ENCODE data around the gene FOXP1. TPM values are rescaled to one million over a fixed set of nuclear protein-coding genes. Genes with fewer than 3 reads are reported as not detected.

Gene FOXP1
- total and polyA plus RNA-seq, 3 experiments from 2014 or later = 142 to 185 (median 147) TPM

- Histone ChIP-seq H3K4me3 (ENCODE audit: low read length) (no peak overlapping the region), H3K36me3 (ENCODE audit: insufficient read depth, low read length) (peaks cover 11% of the 10 kb centered on the region), H3K27me3 (ENCODE audit: insufficient read depth, low read length, poor library complexity, severe bottlenecking) (no peaks in the 10 kb centered on the region), H3K27ac (ENCODE audit: low read depth, low read length) (no peak overlapping the region), H3K4me1 (ENCODE audit: insufficient read depth, low read length) (no peaks in the 10 kb centered on the region), H3K9me3 (ENCODE audit: low read length) (no peaks in the 10 kb centered on the region)
- Mint-ChIP-seq H3K27ac (peak overlapping the region in 1 of 8 donors; percentile 66), H3K36me3 (peaks cover 13 to 50% (median 24%) of the 10 kb centered on the region in 3 donors), H3K4me3 (no peak overlapping the region), H3K9me3 (no peaks in the 10 kb centered on the region), H3K4me1 (peaks cover 15 to 58% (median 39%) of the 10 kb centered on the region in 3 donors), H3K27me3 (no peaks in the 10 kb centered on the region)
- CTCF ChIA-PET = no interaction called here
- DNase-seq = no peak
- POLR2A ChIA-PET = no interaction called here
Measured at GRCh38 chr3:71195492-71195891, 388.0 kb downstream of the FOXP1 start.

GRCh38 chr3:71194785-71195184, 388.7 kb downstream of the FOXP1 start:
- Histone ChIP-seq H3K9me3 (ENCODE audit: low read length) (no peaks in the 10 kb centered on the region), H3K36me3 (ENCODE audit: insufficient read depth, low read length) (peaks cover 11% of the 10 kb centered on the region), H3K4me3 (ENCODE audit: low read length) (no peak overlapping the region), H3K27me3 (ENCODE audit: insufficient read depth, low read length, poor library complexity, severe bottlenecking) (no peaks in the 10 kb centered on the region), H3K4me1 (ENCODE audit: insufficient read depth, low read length) (no peaks in the 10 kb centered on the region), H3K27ac (ENCODE audit: low read depth, low read length) (no peak overlapping the region)
- no peaks in the 10 kb centered on the region for H3K9me3 Mint-ChIP-seq
- H3K4me3 Mint-ChIP-seq = no peak overlapping the region
- H3K27me3 Mint-ChIP-seq = no peaks in the 10 kb centered on the region
- DNase-seq = no peak
- peaks cover 13 to 52% (median 27%) of the 10 kb centered on the region in 3 donors for H3K36me3 Mint-ChIP-seq
- H3K4me1 Mint-ChIP-seq = peaks cover 18 to 59% (median 40%) of the 10 kb centered on the region in 3 donors
- ChIA-PET CTCF (interaction anchor here (0.7 kb wide), 1 partner anchor 21 kb away, joined by 3 read pairs; no protein-coding TSS in a partner anchor), POLR2A (interaction anchor here (0.5 kb wide), 1 partner anchor 10 kb away, joined by 3 read pairs; no protein-coding TSS in a partner anchor)
- no peak overlapping the region for H3K27ac Mint-ChIP-seq

- Mint-ChIP-seq H3K4me1 (peaks cover 20 to 75% (median 51%) of the 10 kb centered on the region in 3 donors), H3K4me3 (no peak overlapping the region), H3K36me3 (peaks cover 6 to 49% (median 25%) of the 10 kb centered on the region in 3 donors), H3K27me3 (no peaks in the 10 kb centered on the region), H3K9me3 (no peaks in the 10 kb centered on the region), H3K27ac (peak overlapping the region in 4 of 8 donors; percentile 6 to 63 (median 28))
- ChIA-PET CTCF (no interaction called here), POLR2A (no interaction called here)
- Histone ChIP-seq H3K4me1 (ENCODE audit: insufficient read depth, low read length) (no peaks in the 10 kb centered on the region), H3K9me3 (ENCODE audit: low read length) (no peaks in the 10 kb centered on the region), H3K36me3 (ENCODE audit: insufficient read depth, low read length) (no peaks in the 10 kb centered on the region), H3K4me3 (ENCODE audit: low read length) (no peak overlapping the region), H3K27ac (ENCODE audit: low read depth, low read length) (no peak overlapping the region), H3K27me3 (ENCODE audit: insufficient read depth, low read length, poor library complexity, severe bottlenecking) (no peaks in the 10 kb centered on the region)
- DNase-seq = no peak
Measured at GRCh38 chr3:71191031-71191482, 392.5 kb downstream of the FOXP1 start.

GRCh38 chr3:71189480-71189879, 394.0 kb downstream of the FOXP1 start:
- Histone ChIP-seq H3K27ac (ENCODE audit: low read depth, low read length) (no peak overlapping the region), H3K4me3 (ENCODE audit: low read length) (no peak overlapping the region), H3K9me3 (ENCODE audit: low read length) (no peaks in the 10 kb centered on the region), H3K27me3 (ENCODE audit: insufficient read depth, low read length, poor library complexity, severe bottlenecking) (no peaks in the 10 kb centered on the region), H3K4me1 (ENCODE audit: insufficient read depth, low read length) (no peaks in the 10 kb centered on the region), H3K36me3 (ENCODE audit: insufficient read depth, low read length) (no peaks in the 10 kb centered on the region)
- H3K27me3 Mint-ChIP-seq = no peaks in the 10 kb centered on the region
- H3K36me3 Mint-ChIP-seq = peaks cover 0 to 46% (median 21%) of the 10 kb centered on the region in 3 donors
- DNase-seq = no peak
- no peaks in the 10 kb centered on the region for H3K9me3 Mint-ChIP-seq
- H3K4me3 Mint-ChIP-seq = no peak overlapping the region
- peaks cover 17 to 76% (median 43%) of the 10 kb centered on the region in 3 donors for H3K4me1 Mint-ChIP-seq
- ChIA-PET POLR2A (no interaction called here), CTCF (no interaction called here)
- H3K27ac Mint-ChIP-seq = peak overlapping the region in 2 of 8 donors; percentile 2 to 6

GRCh38 chr3:71187715-71188114, 395.8 kb downstream of the FOXP1 start:
- Mint-ChIP-seq H3K27me3 (no peaks in the 10 kb centered on the region), H3K27ac (no peak overlapping the region), H3K9me3 (no peaks in the 10 kb centered on the region), H3K4me1 (peaks cover 10 to 68% (median 33%) of the 10 kb centered on the region in 3 donors), H3K36me3 (peaks cover 0 to 49% (median 18%) of the 10 kb centered on the region in 3 donors), H3K4me3 (no peak overlapping the region)
- H3K27me3 ChIP-seq (ENCODE audit: insufficient read depth, low read length, poor library complexity, severe bottlenecking) = no peaks in the 10 kb centered on the region
- no peaks in the 10 kb centered on the region for H3K36me3 ChIP-seq (ENCODE audit: insufficient read depth, low read length)
- H3K4me1 ChIP-seq (ENCODE audit: insufficient read depth, low read length) = no peaks in the 10 kb centered on the region
- no peak overlapping the region for H3K4me3 ChIP-seq (ENCODE audit: low read length)
- ChIA-PET CTCF (no interaction called here), POLR2A (no interaction called here)
- no peaks in the 10 kb centered on the region for H3K9me3 ChIP-seq (ENCODE audit: low read length)
- no peak for DNase-seq
- no peak overlapping the region for H3K27ac ChIP-seq (ENCODE audit: low read depth, low read length)

GRCh38 chr3:71186801-71187200, 396.7 kb downstream of the FOXP1 start:
- Mint-ChIP-seq H3K4me1 (peaks cover 10 to 61% (median 33%) of the 10 kb centered on the region in 3 donors), H3K36me3 (peaks cover 0 to 46% (median 18%) of the 10 kb centered on the region in 3 donors), H3K27me3 (no peaks in the 10 kb centered on the region), H3K27ac (peak overlapping the region in 1 of 8 donors; percentile 19), H3K4me3 (no peak overlapping the region), H3K9me3 (no peaks in the 10 kb centered on the region)
- ChIA-PET CTCF (interaction anchor here (0.6 kb wide), 1 partner anchor 278 kb away, joined by 3 read pairs; no protein-coding TSS in a partner anchor), POLR2A (no interaction called here)
- no peak for DNase-seq
- Histone ChIP-seq H3K36me3 (ENCODE audit: insufficient read depth, low read length) (no peaks in the 10 kb centered on the region), H3K27ac (ENCODE audit: low read depth, low read length) (no peak overlapping the region), H3K4me1 (ENCODE audit: insufficient read depth, low read length) (no peaks in the 10 kb centered on the region), H3K9me3 (ENCODE audit: low read length) (no peaks in the 10 kb centered on the region), H3K27me3 (ENCODE audit: insufficient read depth, low read length, poor library complexity, severe bottlenecking) (no peaks in the 10 kb centered on the region), H3K4me3 (ENCODE audit: low read length) (no peak overlapping the region)

- Mint-ChIP-seq H3K27ac (peak overlapping the region in 6 of 8 donors; percentile 12 to 76 (median 63)), H3K4me3 (peak overlapping the region in 1 of 7 donors; percentile 14), H3K27me3 (no peaks in the 10 kb centered on the region), H3K36me3 (peaks cover 0 to 47% (median 15%) of the 10 kb centered on the region in 3 donors), H3K4me1 (peaks cover 8 to 52% (median 27%) of the 10 kb centered on the region in 3 donors), H3K9me3 (no peaks in the 10 kb centered on the region)
- Histone ChIP-seq H3K4me1 (ENCODE audit: insufficient read depth, low read length) (no peaks in the 10 kb centered on the region), H3K9me3 (ENCODE audit: low read length) (no peaks in the 10 kb centered on the region), H3K4me3 (ENCODE audit: low read length) (no peak overlapping the region), H3K36me3 (ENCODE audit: insufficient read depth, low read length) (no peaks in the 10 kb centered on the region), H3K27me3 (ENCODE audit: insufficient read depth, low read length, poor library complexity, severe bottlenecking) (no peaks in the 10 kb centered on the region), H3K27ac (ENCODE audit: low read depth, low read length) (no peak overlapping the region)
- DNase-seq = peak in 3 of 5 donors; percentile 26 to 63 (median 35)
- POLR2A ChIA-PET = interaction anchor here (0.7 kb wide), 1 partner anchor 93 kb away, joined by 7 read pairs; no protein-coding TSS in a partner anchor
- CTCF ChIA-PET = interaction anchor here (0.6 kb wide), 1 partner anchor 279 kb away, joined by 3 read pairs; no protein-coding TSS in a partner anchor
Measured at GRCh38 chr3:71185733-71186455, 397.6 kb downstream of the FOXP1 start.

- Histone ChIP-seq H3K9me3 (ENCODE audit: low read length) (no peaks in the 10 kb centered on the region), H3K4me3 (ENCODE audit: low read length) (no peak overlapping the region), H3K27ac (ENCODE audit: low read depth, low read length) (no peak overlapping the region), H3K4me1 (ENCODE audit: insufficient read depth, low read length) (no peaks in the 10 kb centered on the region), H3K36me3 (ENCODE audit: insufficient read depth, low read length) (no peaks in the 10 kb centered on the region), H3K27me3 (ENCODE audit: insufficient read depth, low read length, poor library complexity, severe bottlenecking) (no peaks in the 10 kb centered on the region)
- Mint-ChIP-seq H3K36me3 (peaks cover 0 to 56% (median 20%) of the 10 kb centered on the region in 3 donors), H3K4me1 (peaks cover 8 to 40% (median 19%) of the 10 kb centered on the region in 3 donors), H3K4me3 (no peak overlapping the region), H3K27ac (peak overlapping the region in 1 of 8 donors; percentile 2), H3K9me3 (no peaks in the 10 kb centered on the region), H3K27me3 (no peaks in the 10 kb centered on the region)
- POLR2A ChIA-PET = interaction anchor here (0.6 kb wide), 1 partner anchor 10 kb away, joined by 3 read pairs; no protein-coding TSS in a partner anchor
- DNase-seq = no peak
- CTCF ChIA-PET = no interaction called here
Measured at GRCh38 chr3:71184252-71184651, 399.3 kb downstream of the FOXP1 start.

All from CD8-positive, alpha-beta memory T cell (primary cell).